DOHH2 (cell line): ENCODE measurements around the gene GIGYF1.

ENCODE experiments used
- EZH2phosphoT487 ChIP-seq: fragments of 200-600 bp; sonication (generic); IDR thresholded peaks from 2 replicates; pipeline ENCODE4 v1.6.1; 2017; ENCODE audit warnings: borderline replicate concordance, mild to moderate bottlenecking, antibody characterized with exemption, low read length, moderate library complexity, mixed read lengths
- TF ChIP-seq, protein P1 (sequence below): fragments of 200-600 bp; sonication (generic); IDR thresholded peaks from one replicate; pipeline ENCODE4 v1.5.1; 2014; ENCODE audit warnings: antibody characterized with exemption, mild to moderate bottlenecking, low read depth, low read length; ENCODE audit not compliant: poor library complexity, severe bottlenecking

DNA sequence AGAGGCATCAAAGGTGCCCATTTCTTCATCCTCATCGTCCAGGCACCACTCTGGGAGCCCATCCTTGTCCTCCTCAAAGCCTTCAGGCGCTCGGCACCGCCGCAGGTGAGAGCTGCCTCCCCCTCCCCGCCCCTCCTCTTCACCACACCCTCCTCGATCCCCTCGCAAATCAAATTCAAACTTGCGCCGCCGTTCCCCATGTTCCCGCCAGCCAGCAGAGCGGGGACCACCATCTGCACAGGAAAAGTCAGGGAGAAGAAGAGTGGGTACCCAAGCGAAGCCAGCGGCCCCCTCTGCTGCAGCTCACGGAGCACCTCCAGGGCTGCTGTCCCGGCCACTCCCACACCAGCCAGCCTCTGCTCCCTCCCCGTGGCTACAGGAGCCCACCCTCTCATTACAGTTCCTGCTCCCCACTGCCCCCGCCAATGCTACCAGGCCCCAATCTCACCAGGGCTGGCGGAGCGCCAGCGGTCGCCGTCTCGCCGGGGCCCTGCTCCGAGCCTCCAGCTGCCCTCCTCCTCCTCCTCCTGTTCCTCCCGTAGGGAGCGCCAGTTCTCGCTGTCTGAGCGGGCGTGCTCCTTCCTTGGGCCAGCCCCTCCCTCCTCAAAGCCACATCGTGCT lies 7.7 kb downstream of the GIGYF1 start:
- TF ChIP-seq, protein P1, sequence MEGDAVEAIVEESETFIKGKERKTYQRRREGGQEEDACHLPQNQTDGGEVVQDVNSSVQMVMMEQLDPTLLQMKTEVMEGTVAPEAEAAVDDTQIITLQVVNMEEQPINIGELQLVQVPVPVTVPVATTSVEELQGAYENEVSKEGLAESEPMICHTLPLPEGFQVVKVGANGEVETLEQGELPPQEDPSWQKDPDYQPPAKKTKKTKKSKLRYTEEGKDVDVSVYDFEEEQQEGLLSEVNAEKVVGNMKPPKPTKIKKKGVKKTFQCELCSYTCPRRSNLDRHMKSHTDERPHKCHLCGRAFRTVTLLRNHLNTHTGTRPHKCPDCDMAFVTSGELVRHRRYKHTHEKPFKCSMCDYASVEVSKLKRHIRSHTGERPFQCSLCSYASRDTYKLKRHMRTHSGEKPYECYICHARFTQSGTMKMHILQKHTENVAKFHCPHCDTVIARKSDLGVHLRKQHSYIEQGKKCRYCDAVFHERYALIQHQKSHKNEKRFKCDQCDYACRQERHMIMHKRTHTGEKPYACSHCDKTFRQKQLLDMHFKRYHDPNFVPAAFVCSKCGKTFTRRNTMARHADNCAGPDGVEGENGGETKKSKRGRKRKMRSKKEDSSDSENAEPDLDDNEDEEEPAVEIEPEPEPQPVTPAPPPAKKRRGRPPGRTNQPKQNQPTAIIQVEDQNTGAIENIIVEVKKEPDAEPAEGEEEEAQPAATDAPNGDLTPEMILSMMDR, result no peak
- TF ChIP-seq EZH2phosphoT487, result no peak
